ENCODE results near the gene MARCHF6. TPM values are rescaled to one million over a fixed set of nuclear protein-coding genes. Genes with fewer than 3 reads are reported as not detected.

MARCHF6 gene
- total and polyA plus RNA-seq, 9 of the 15 experiments (the other 6 are each of a cell fraction or from before 2014, with no cell fraction given): 74.1 to 456 (median 116) TPM

DNA sequence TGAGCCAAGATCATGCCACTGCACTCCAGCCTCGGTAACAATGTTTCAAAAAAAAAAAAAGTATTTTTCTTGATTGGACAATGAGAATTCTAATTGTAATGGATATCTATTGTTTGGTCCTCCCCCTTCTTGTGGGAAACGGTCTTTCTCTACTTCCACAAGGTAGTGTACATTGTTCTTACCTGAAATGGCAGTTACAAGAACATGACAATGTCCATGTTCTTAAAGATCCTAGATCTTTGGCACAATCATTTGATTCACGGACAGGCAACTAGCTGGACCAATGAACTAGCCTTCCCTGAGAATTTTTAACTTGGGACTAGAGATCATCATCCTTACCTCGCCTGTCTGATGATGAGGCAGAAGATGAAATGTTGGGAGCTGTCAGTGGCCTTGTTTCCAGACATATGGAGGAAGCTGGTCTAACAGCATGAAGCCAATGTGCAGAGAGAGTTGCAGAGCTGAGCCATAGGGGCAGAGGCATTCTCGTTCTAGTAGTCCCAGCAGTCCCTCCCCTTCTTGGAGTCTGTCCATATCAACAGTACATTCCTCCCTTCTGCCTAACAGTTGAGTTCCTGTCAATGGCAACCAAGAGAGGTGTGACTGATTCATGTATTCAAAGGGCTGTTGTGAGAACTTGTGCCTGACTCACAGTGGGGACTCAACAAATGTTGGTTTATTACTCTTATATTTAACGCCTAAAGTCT lies 2.1 kb upstream of the MARCHF6 start (continued):
- TF ChIP-seq, protein P1, sequence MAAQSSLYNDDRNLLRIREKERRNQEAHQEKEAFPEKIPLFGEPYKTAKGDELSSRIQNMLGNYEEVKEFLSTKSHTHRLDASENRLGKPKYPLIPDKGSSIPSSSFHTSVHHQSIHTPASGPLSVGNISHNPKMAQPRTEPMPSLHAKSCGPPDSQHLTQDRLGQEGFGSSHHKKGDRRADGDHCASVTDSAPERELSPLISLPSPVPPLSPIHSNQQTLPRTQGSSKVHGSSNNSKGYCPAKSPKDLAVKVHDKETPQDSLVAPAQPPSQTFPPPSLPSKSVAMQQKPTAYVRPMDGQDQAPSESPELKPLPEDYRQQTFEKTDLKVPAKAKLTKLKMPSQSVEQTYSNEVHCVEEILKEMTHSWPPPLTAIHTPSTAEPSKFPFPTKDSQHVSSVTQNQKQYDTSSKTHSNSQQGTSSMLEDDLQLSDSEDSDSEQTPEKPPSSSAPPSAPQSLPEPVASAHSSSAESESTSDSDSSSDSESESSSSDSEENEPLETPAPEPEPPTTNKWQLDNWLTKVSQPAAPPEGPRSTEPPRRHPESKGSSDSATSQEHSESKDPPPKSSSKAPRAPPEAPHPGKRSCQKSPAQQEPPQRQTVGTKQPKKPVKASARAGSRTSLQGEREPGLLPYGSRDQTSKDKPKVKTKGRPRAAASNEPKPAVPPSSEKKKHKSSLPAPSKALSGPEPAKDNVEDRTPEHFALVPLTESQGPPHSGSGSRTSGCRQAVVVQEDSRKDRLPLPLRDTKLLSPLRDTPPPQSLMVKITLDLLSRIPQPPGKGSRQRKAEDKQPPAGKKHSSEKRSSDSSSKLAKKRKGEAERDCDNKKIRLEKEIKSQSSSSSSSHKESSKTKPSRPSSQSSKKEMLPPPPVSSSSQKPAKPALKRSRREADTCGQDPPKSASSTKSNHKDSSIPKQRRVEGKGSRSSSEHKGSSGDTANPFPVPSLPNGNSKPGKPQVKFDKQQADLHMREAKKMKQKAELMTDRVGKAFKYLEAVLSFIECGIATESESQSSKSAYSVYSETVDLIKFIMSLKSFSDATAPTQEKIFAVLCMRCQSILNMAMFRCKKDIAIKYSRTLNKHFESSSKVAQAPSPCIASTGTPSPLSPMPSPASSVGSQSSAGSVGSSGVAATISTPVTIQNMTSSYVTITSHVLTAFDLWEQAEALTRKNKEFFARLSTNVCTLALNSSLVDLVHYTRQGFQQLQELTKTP (IDR thresholded peaks at IDR 0.05; ENCODE audit: low read depth in 1 of 2, partially characterized antibody in 2 of 2): no peak
- TF ChIP-seq NRF1 (conservative IDR thresholded peaks at IDR 0.05 in 1 of 2, IDR thresholded peaks at IDR 0.05 in 1 of 2): no peak
- TF ChIP-seq, protein P2, sequence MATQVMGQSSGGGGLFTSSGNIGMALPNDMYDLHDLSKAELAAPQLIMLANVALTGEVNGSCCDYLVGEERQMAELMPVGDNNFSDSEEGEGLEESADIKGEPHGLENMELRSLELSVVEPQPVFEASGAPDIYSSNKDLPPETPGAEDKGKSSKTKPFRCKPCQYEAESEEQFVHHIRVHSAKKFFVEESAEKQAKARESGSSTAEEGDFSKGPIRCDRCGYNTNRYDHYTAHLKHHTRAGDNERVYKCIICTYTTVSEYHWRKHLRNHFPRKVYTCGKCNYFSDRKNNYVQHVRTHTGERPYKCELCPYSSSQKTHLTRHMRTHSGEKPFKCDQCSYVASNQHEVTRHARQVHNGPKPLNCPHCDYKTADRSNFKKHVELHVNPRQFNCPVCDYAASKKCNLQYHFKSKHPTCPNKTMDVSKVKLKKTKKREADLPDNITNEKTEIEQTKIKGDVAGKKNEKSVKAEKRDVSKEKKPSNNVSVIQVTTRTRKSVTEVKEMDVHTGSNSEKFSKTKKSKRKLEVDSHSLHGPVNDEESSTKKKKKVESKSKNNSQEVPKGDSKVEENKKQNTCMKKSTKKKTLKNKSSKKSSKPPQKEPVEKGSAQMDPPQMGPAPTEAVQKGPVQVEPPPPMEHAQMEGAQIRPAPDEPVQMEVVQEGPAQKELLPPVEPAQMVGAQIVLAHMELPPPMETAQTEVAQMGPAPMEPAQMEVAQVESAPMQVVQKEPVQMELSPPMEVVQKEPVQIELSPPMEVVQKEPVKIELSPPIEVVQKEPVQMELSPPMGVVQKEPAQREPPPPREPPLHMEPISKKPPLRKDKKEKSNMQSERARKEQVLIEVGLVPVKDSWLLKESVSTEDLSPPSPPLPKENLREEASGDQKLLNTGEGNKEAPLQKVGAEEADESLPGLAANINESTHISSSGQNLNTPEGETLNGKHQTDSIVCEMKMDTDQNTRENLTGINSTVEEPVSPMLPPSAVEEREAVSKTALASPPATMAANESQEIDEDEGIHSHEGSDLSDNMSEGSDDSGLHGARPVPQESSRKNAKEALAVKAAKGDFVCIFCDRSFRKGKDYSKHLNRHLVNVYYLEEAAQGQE (IDR thresholded peaks at IDR 0.05; ENCODE audit: borderline replicate concordance): no peak
- TF ChIP-seq, protein P2 (CRISPR knock-in tag; IDR thresholded peaks at IDR 0.05; ENCODE audit: low read depth): no peak
- TF ChIP-seq, protein P3, sequence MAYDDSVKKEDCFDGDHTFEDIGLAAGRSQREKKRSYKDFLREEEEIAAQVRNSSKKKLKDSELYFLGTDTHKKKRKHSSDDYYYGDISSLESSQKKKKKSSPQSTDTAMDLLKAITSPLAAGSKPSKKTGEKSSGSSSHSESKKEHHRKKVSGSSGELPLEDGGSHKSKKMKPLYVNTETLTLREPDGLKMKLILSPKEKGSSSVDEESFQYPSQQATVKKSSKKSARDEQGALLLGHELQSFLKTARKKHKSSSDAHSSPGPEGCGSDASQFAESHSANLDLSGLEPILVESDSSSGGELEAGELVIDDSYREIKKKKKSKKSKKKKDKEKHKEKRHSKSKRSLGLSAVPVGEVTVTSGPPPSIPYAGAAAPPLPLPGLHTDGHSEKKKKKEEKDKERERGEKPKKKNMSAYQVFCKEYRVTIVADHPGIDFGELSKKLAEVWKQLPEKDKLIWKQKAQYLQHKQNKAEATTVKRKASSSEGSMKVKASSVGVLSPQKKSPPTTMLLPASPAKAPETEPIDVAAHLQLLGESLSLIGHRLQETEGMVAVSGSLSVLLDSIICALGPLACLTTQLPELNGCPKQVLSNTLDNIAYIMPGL (CRISPR knock-in tag; IDR thresholded peaks at IDR 0.05): no peak
- TF ChIP-seq SP2 (IDR thresholded peaks at IDR 0.05; ENCODE audit: extremely low read depth, low read depth, low read length, poor library complexity, severe bottlenecking): no peak
- no peak for TF ChIP-seq FOSL1 (tag; conservative IDR thresholded peaks at IDR 0.05)
- no peak for TF ChIP-seq FOS (IDR thresholded peaks at IDR 0.05; ENCODE audit: extremely low read depth, insufficient read length)
- TF ChIP-seq, protein P4, sequence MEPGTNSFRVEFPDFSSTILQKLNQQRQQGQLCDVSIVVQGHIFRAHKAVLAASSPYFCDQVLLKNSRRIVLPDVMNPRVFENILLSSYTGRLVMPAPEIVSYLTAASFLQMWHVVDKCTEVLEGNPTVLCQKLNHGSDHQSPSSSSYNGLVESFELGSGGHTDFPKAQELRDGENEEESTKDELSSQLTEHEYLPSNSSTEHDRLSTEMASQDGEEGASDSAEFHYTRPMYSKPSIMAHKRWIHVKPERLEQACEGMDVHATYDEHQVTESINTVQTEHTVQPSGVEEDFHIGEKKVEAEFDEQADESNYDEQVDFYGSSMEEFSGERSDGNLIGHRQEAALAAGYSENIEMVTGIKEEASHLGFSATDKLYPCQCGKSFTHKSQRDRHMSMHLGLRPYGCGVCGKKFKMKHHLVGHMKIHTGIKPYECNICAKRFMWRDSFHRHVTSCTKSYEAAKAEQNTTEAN (CRISPR knock-in tag; IDR thresholded peaks at IDR 0.05): no peak
- TF ChIP-seq KDM4B (IDR thresholded peaks at IDR 0.05; ENCODE audit: borderline replicate concordance in 2 of 2, low read depth in 1 of 2): no peak
- no peak for TF ChIP-seq ZNF140 (CRISPR knock-in tag; IDR thresholded peaks at IDR 0.05)
